D721Med (cell line): ENCODE measurements around the gene WDR70.
"Not testable (repeated sequence)": the region's sequence is repeated elsewhere in the genome, so short reads cannot be mapped to it uniquely, and the experiment has no call there.

ENCODE experiments used
- DNase-seq: peaks from one replicate; pipeline ENCODE4 v3.0.0; 2011; ENCODE audit warnings: low spot score; ENCODE audit not compliant: insufficient read length
- FAIRE-seq: peaks from 2 replicates; lab custom pipeline; 2011; peaks lifted over from hg19 to GRCh38; lab: Jason Lieb, UNC
- CTCF ChIP-seq: IDR thresholded peaks from 2 replicates; pipeline ENCODE4 v1.5.1; 2012; ENCODE audit warnings: mild to moderate bottlenecking, control low read depth; ENCODE audit not compliant: insufficient read depth; ENCODE audit errors: missing control alignments

The WDR70 gene

GRCh38 chr5:37396352-37396751, 17.2 kb downstream of the WDR70 start:
- FAIRE-seq (no peak), DNase-seq (no peak)
- TF ChIP-seq CTCF: no peak

GRCh38 chr5:37400501-37400900, 21.4 kb downstream of the WDR70 start:
- FAIRE-seq: no peak
- DNase-seq: no peak
- no peak for TF ChIP-seq CTCF

GRCh38 chr5:37412515-37412914, 33.4 kb downstream of the WDR70 start:
- DNase-seq (no peak), FAIRE-seq (no peak)
- no peak for TF ChIP-seq CTCF

GRCh38 chr5:37415456-37415855, 36.3 kb downstream of the WDR70 start:
- not testable (repeated sequence) for FAIRE-seq, DNase-seq

GRCh38 chr5:37417347-37417746, 38.2 kb downstream of the WDR70 start:
- no peak for TF ChIP-seq CTCF
- DNase-seq: no peak
- FAIRE-seq: no peak

- no peak for DNase-seq
- TF ChIP-seq CTCF: no peak
- FAIRE-seq: no peak
Observed at GRCh38 chr5:37424441-37424840, 45.3 kb downstream of the WDR70 start.

GRCh38 chr5:37428044-37428443, 48.9 kb downstream of the WDR70 start:
- FAIRE-seq: no peak
- no peak for TF ChIP-seq CTCF
- no peak for DNase-seq

- TF ChIP-seq CTCF: no peak
- FAIRE-seq (peak; percentile 21), DNase-seq (no peak)
Observed at GRCh38 chr5:37435261-37435660, 56.1 kb downstream of the WDR70 start.
